NCI-H524 treated with DMSO at 0.1 percent for 48 hours (cell line): ENCODE results near the gene PRKAA2.

Experiments
- DNase-seq: peaks from one replicate; lab custom pipeline; 2025; lab: John Stamatoyannopoulos, UW

The PRKAA2 gene

GRCh38 chr1:56654126-56654923 lies 9.2 kb downstream of the PRKAA2 start:
- DNase-seq = no peak

- DNase-seq = no peak
Observed at GRCh38 chr1:56655991-56656613, 11.0 kb downstream of the PRKAA2 start.

- no peak for DNase-seq
Observed at GRCh38 chr1:56658254-56658653, 13.1 kb downstream of the PRKAA2 start.

GRCh38 chr1:56660293-56660692 lies 15.2 kb downstream of the PRKAA2 start:
- no peak for DNase-seq

GRCh38 chr1:56663846-56664245 lies 18.7 kb downstream of the PRKAA2 start:
- no peak for DNase-seq

GRCh38 chr1:56665384-56665783 lies 20.3 kb downstream of the PRKAA2 start:
- DNase-seq = no peak

GRCh38 chr1:56666112-56666608 lies 21.0 kb downstream of the PRKAA2 start:
- peak; percentile 77 for DNase-seq

GRCh38 chr1:56670350-56670749 lies 25.2 kb downstream of the PRKAA2 start:
- no peak for DNase-seq

- DNase-seq = no peak
Observed at GRCh38 chr1:56671085-56671484, 26.0 kb downstream of the PRKAA2 start.

- no peak for DNase-seq
Observed at GRCh38 chr1:56671542-56671941, 26.4 kb downstream of the PRKAA2 start.

GRCh38 chr1:56672579-56672978 lies 27.5 kb downstream of the PRKAA2 start:
- DNase-seq = no peak

- DNase-seq = no peak
Observed at GRCh38 chr1:56675763-56676162, 30.6 kb downstream of the PRKAA2 start.

GRCh38 chr1:56676571-56677035 lies 31.5 kb downstream of the PRKAA2 start:
- no peak for DNase-seq

- no peak for DNase-seq
Observed at GRCh38 chr1:56683569-56683968, 38.5 kb downstream of the PRKAA2 start.

GRCh38 chr1:56686169-56686568 lies 41.1 kb downstream of the PRKAA2 start:
- DNase-seq = no peak

GRCh38 chr1:56688522-56689026 lies 43.5 kb downstream of the PRKAA2 start:
- no peak for DNase-seq

GRCh38 chr1:56696663-56697062 lies 51.5 kb downstream of the PRKAA2 start:
- no peak for DNase-seq

GRCh38 chr1:56703747-56704146 lies 58.6 kb downstream of the PRKAA2 start:
- DNase-seq = no peak

- no peak for DNase-seq
Observed at GRCh38 chr1:56707379-56707778, 62.3 kb downstream of the PRKAA2 start.

GRCh38 chr1:56709269-56709880 lies 64.3 kb downstream of the PRKAA2 start:
- DNase-seq = no peak

GRCh38 chr1:56709995-56710394 lies 64.9 kb downstream of the PRKAA2 start:
- DNase-seq = no peak

GRCh38 chr1:56710646-56711045 lies 65.5 kb downstream of the PRKAA2 start:
- no peak for DNase-seq

- DNase-seq = no peak
Observed at GRCh38 chr1:56712150-56712549, 67.0 kb downstream of the PRKAA2 start.
